HG02973 (cell line): ENCODE data around the gene TBCK.
"Not testable (repeated sequence)": the region's sequence is repeated elsewhere in the genome, so short reads cannot be mapped to it uniquely, and the experiment has no call there.

Experiments used
- ATAC-seq: cut with Tn5 transposase; IDR thresholded peaks from one replicate; pipeline ENCODE4 v1.9.1; 2021; ENCODE audit warnings: moderate library complexity; ENCODE audit not compliant: unreplicated experiment

The TBCK gene

GRCh38 chr4:106132045-106132444 lies 184.0 kb downstream of the TBCK start:
- ATAC-seq, result no peak

- no peak for ATAC-seq
These were observed 189.9 kb downstream of the TBCK start for GRCh38 chr4:106126062-106126461.

- not testable (repeated sequence) for ATAC-seq
These were observed 196.0 kb downstream of the TBCK start for GRCh38 chr4:106119949-106120555.

DNA sequence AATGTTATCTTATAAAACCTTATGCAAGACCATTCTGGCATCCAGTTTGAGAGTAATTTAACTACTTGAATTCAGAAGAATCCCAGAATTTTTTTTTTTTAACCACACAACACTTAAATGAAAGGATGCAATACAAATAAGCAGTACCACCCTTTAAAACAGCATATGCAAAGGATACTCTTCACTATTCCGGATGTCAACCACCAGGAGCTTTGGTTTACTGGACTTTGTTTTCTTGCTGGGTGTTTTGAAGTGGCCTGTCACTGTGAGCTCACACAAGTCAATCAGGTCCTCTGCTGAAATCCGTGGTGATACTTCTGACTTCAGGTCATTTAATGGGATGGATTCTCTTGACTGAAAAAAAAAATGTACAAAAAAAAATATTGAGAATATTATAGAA lies 200.0 kb downstream of the TBCK start:
- no peak for ATAC-seq

DNA sequence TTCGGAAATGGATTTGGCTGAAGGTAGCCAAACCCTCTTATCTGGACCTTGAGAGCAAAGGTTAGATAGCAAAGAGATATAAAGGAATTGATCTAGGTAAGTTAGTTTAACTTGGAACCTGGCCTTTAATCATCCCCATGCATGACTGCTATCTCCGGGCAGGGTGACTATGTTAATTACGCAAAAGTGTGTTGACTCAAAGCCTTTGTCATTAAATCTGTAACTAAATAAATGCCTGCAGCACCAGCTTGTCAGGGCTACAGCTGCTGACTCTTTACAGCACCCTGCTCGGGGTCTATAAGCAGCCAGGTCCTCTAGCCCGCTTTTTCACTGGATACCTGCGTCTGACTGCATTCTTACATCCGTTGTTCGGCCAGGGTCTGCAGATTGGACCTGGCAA lies 201.7 kb downstream of the TBCK start:
- no peak for ATAC-seq

- not testable (repeated sequence) for ATAC-seq
These were observed 204.1 kb downstream of the TBCK start for GRCh38 chr4:106111778-106112469.

- ATAC-seq, result no peak
These were observed 206.1 kb downstream of the TBCK start for GRCh38 chr4:106109929-106110328.

DNA sequence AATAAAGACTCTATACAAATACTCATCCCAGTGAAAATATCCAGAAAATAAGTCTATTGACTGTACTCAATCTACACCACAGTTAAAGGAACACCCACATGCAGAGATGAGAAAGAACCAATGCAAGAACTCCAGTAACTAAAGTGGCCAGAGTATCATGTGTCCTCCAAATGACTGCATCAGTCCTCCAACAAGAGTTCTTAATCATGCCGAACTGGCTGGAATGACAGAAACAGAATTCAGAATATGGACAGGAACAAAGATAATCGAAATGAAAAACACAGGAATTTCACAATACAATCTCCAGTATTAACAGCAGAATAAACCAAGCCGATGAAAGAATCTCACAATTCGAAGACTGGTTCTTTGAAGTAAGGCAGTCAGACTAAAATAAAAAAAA lies 210.3 kb downstream of the TBCK start:
- ATAC-seq, result no peak

GRCh38 chr4:106104276-106104675 lies 211.7 kb downstream of the TBCK start:
- ATAC-seq, result no peak

- ATAC-seq, result no peak
These were observed 219.6 kb downstream of the TBCK start for GRCh38 chr4:106096454-106096853.

DNA sequence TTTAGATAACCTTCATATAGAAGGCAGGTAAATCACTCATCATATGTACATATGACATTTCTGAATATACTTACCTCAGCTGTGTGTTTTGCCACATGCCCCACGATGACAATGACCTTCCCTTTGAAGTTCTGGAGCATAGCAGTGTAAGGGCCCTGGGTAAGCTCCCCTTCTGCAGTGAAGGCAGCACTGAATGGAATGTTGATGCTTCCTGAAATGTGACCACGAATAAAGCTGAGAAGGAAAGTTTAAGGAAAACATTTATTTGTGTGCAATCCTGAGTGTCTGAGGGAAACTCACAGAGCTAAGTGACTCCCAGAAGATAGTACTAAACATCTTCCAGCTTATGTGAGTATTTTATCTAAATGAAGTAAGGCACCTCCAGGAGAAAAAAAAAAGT lies 220.6 kb downstream of the TBCK start:
- no peak for ATAC-seq

- ATAC-seq, result no peak
These were observed 223.5 kb downstream of the TBCK start for GRCh38 chr4:106092361-106093040.

- no peak for ATAC-seq
These were observed 225.2 kb downstream of the TBCK start for GRCh38 chr4:106090826-106091225.

GRCh38 chr4:106083065-106083464 lies 232.9 kb downstream of the TBCK start:
- no peak for ATAC-seq

GRCh38 chr4:106080376-106080775 lies 235.6 kb downstream of the TBCK start:
- ATAC-seq, result no peak

DNA sequence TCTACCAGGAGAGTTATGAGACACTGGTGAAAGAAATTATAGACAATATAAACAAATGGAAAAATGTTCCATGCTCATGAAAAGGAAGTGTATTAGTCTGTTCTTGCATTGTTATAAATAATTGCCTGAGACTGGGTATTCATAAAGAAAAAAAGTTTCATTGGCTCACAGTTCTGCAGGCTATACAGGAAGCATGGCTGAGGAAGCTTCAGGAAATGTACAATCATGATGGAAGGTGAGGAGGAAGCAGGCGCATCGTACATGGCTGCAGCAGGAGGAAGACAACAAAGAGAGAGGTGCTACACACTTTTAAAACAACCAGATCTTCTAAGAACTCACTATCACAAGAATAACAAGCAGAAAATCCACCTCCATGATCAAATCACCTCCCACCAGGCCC lies 236.4 kb downstream of the TBCK start:
- no peak for ATAC-seq

DNA sequence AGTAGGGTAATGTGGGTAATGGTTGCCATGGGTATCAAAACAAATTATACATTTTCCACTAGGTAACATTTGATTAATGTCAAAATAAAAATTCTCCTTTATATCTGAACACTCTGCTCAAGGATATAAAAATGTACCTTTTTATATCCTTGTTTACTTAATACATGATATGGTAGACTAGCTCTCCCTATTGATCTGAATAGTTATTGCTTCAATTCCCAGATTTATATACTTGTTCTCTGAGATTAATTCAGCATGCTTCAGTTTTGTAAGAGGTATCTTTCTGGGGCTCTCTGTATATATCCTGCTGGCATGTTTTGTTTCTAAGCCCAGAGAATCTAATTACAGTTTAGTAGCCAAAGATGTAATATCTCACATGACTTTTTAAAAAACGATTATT lies 251.0 kb downstream of the TBCK start:
- no peak for ATAC-seq

GRCh38 chr4:106063009-106063408 lies 253.0 kb downstream of the TBCK start:
- ATAC-seq, result no peak

GRCh38 chr4:106062452-106062875 lies 253.5 kb downstream of the TBCK start:
- no peak for ATAC-seq

DNA sequence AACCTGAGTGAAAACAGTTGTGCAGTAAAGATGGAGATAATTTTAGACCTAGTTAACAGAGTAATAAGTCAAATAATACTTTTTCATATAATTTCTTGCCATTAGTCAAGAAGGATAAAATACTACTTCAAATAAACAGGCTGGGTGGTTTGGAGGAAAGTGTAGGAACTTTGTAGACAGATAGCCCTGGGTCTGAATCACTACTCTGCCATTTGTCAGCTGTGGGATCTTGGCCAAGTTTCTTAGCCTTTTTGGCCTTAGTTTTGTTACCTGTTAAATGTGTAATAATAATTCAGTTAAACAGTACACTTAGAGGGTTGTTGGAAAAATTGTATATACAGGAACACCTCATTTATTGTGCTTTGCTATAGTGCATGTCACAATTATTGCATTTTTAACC lies 257.1 kb downstream of the TBCK start:
- no peak for ATAC-seq

DNA sequence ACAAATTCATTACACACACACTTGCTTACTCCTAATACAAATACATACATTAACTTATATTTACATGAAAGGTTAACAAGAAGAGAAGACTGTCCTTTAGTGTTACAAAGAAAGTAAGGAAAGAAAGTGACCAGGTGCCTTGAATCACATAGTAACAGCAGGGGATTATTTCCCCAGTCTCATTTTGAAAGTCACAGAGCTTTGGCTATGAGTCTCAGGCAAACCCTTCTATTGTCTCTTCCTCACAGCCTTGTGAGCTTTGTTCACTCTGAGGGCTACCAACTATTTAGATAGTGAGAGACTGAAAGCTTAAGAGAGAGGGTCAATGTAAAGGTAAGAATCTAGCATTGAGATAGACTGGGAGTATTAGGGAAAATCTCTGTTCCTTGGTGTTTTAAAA lies 259.1 kb downstream of the TBCK start:
- no peak for ATAC-seq

GRCh38 chr4:106051514-106051913 lies 264.5 kb downstream of the TBCK start:
- no peak for ATAC-seq
